ENCODE measurements around the gene GTPBP6.
"Not testable (repeated sequence)": the region's sequence is repeated elsewhere in the genome, so short reads cannot be mapped to it uniquely, and the experiment has no call there.

The GTPBP6 gene

GRCh38 chrX:334971-335757, 16.6 kb upstream of the GTPBP6 start:
- no peak for DNase-seq

GRCh38 chrX:334331-334891, 15.8 kb upstream of the GTPBP6 start:
- no peak for DNase-seq

GRCh38 chrX:333611-334311, 15.2 kb upstream of the GTPBP6 start:
- no peak for DNase-seq

GRCh38 chrX:332916-333610, 14.5 kb upstream of the GTPBP6 start:
- DNase-seq: no peak

GRCh38 chrX:332496-332860, 13.9 kb upstream of the GTPBP6 start:
- DNase-seq: no peak

- no peak for DNase-seq
Observed at GRCh38 chrX:331825-332495, 13.4 kb upstream of the GTPBP6 start.

- DNase-seq: no peak
Observed at GRCh38 chrX:331151-331824, 12.7 kb upstream of the GTPBP6 start.

GRCh38 chrX:330726-331150, 12.1 kb upstream of the GTPBP6 start:
- DNase-seq: no peak

GRCh38 chrX:330141-330725, 11.6 kb upstream of the GTPBP6 start:
- not testable (repeated sequence) for DNase-seq

- no peak for DNase-seq
Observed at GRCh38 chrX:329291-329910, 10.8 kb upstream of the GTPBP6 start.

- DNase-seq: no peak
Observed at GRCh38 chrX:327660-328126, 9.1 kb upstream of the GTPBP6 start.

- not testable (repeated sequence) for DNase-seq
Observed at GRCh38 chrX:324664-325063, 6.1 kb upstream of the GTPBP6 start.

GRCh38 chrX:323721-324628, 5.4 kb upstream of the GTPBP6 start:
- DNase-seq: no peak

- DNase-seq: no peak
Observed at GRCh38 chrX:320126-320783, 1.7 kb upstream of the GTPBP6 start.

- peak in 1 of 2 experiments; percentile 39 for DNase-seq
Observed at GRCh38 chrX:319579-320125, 1.1 kb upstream of the GTPBP6 start.

- peak; percentile 98 for DNase-seq
Observed at GRCh38 chrX:318068-318738, 393 bp downstream of the GTPBP6 start.

- peak in 1 of 2 experiments; percentile 98 for DNase-seq
Observed at GRCh38 chrX:317424-318067, 1.1 kb downstream of the GTPBP6 start.

Measured in activated T-cell treated with anti-CD3 and anti-CD28 coated beads, Interleukin-2, amount 50 U/mL, for 48 hours (primary cell).